Measurements from ENCODE around the gene DEPP1.

The DEPP1 gene

DNA sequence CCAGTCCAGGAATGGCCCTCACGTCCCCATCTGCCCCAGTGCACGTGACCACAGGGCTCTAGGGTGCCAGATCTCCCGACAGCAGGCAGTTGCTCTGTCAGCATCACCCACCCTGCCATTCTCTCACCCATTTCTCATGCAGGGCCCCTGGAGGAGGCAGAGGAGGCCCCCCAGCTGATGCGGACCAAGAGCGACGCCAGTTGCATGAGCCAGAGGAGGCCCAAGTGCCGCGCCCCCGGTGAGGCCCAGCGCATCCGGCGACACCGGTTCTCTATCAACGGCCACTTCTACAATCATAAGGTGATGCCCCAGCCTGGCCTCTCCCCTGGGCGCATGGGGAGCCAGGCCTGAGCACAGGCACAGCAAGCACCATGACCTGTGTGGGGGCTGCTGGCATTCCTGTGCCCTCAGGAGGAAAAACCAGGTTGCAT is 6.1 kb upstream of the DEPP1 start:
- no peak overlapping the region for H3K4me2 ChIP-seq
- peaks cover 34% of the 10 kb centered on the region for H3K4me1 ChIP-seq (ENCODE audit: low read depth, poor library complexity, severe bottlenecking)
- no peaks in the 10 kb centered on the region for H3K27me3 ChIP-seq (ENCODE audit: insufficient read depth, low read depth)
- H3K27ac ChIP-seq = no peak overlapping the region
- H4K20me1 ChIP-seq (ENCODE audit: insufficient read depth) = no peaks in the 10 kb centered on the region
- H3K9ac ChIP-seq = no peak overlapping the region
- peaks cover 6% of the 10 kb centered on the region; the same call in 1 of the 2 replicates for H3K36me3 ChIP-seq (ENCODE audit: insufficient read depth)
- H2AFZ ChIP-seq (ENCODE audit: low read depth) = no peak overlapping the region
- TF ChIP-seq CTCF (conservative IDR thresholded peaks at IDR 0.05; ENCODE audit: low read depth, low read length) = no peak
- peaks cover 11% of the 10 kb centered on the region; the same call in 1 of the 2 replicates for H3K79me2 ChIP-seq (ENCODE audit: insufficient read depth, low read depth)
- no peak overlapping the region for H3K4me3 ChIP-seq (IDR thresholded peaks at IDR 0.05; ENCODE audit: insufficient read depth, low read depth, low read length)

DNA sequence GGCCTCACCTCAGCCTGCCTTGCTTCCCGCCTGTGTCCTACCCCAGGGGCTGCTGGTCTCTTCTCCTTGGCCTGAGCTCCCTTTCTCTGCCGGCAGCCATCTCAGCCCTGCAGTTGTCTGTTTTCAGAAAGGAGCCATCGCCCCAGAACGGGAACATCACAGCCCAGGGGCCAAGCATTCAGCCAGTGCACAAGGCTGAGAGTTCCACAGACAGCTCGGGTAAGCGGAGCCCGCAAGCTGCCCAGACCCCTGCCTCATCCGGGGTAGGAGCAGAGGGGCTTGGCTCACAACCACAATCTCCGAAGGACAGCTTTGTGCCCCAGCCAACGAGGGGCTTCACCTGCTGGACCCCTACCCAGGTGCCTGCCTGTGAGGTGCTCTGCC is 5.3 kb upstream of the DEPP1 start:
- H4K20me1 ChIP-seq (ENCODE audit: insufficient read depth) = no peaks in the 10 kb centered on the region
- no peak overlapping the region for H3K4me3 ChIP-seq (IDR thresholded peaks at IDR 0.05; ENCODE audit: insufficient read depth, low read depth, low read length)
- H3K27ac ChIP-seq = no peak overlapping the region
- H3K4me1 ChIP-seq (ENCODE audit: low read depth, poor library complexity, severe bottlenecking) = peaks cover 42% of the 10 kb centered on the region
- H3K9ac ChIP-seq = no peak overlapping the region
- no peaks in the 10 kb centered on the region for H3K27me3 ChIP-seq (ENCODE audit: insufficient read depth, low read depth)
- H3K36me3 ChIP-seq (ENCODE audit: insufficient read depth) = peaks cover 6% of the 10 kb centered on the region; the same call in 1 of the 2 replicates
- no peak overlapping the region for H3K4me2 ChIP-seq
- no peak overlapping the region for H2AFZ ChIP-seq (ENCODE audit: low read depth)
- H3K79me2 ChIP-seq (ENCODE audit: insufficient read depth, low read depth) = peaks cover 11% of the 10 kb centered on the region; the same call in 1 of the 2 replicates
- no peak for TF ChIP-seq CTCF (conservative IDR thresholded peaks at IDR 0.05; ENCODE audit: low read depth, low read length)

- Histone ChIP-seq H3K27me3 (ENCODE audit: insufficient read depth, low read depth) (no peaks in the 10 kb centered on the region), H3K27ac (no peak overlapping the region), H3K4me2 (no peak overlapping the region), H3K36me3 (ENCODE audit: insufficient read depth) (peaks cover 6% of the 10 kb centered on the region; the same call in 1 of the 2 replicates), H4K20me1 (ENCODE audit: insufficient read depth) (no peaks in the 10 kb centered on the region), H3K4me1 (ENCODE audit: low read depth, poor library complexity, severe bottlenecking) (peaks cover 48% of the 10 kb centered on the region), H3K9ac (no peak overlapping the region), H3K79me2 (ENCODE audit: insufficient read depth, low read depth) (peaks cover 15% of the 10 kb centered on the region), H2AFZ (ENCODE audit: low read depth) (no peak overlapping the region), H3K4me3 (IDR thresholded peaks at IDR 0.05; ENCODE audit: insufficient read depth, low read depth, low read length) (no peak overlapping the region)
- TF ChIP-seq CTCF (conservative IDR thresholded peaks at IDR 0.05; ENCODE audit: low read depth, low read length) = no peak
Observed at GRCh38 chr10:44983066-44983894, 4.7 kb upstream of the DEPP1 start.

DNA sequence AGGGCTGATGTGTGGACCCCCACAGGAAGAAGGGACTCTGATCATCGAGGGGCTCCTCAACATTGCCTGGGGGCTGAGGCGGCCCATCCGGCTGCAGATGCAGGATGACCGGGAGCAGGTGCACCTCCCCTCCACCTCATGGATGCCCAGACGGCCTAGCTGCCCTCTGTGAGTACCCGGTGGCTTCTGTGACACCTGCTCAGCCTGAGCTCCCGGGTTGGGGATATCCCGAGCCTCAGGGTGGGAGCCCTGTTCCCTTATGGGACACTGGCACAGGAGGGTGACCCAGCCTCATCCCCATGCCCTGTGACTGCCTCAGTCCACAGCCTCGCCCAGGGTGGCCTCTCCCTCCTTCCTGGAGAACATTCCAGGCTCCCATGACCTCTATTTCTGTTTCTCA is 3.9 kb upstream of the DEPP1 start:
- Histone ChIP-seq H3K9ac (no peak overlapping the region), H3K4me1 (ENCODE audit: low read depth, poor library complexity, severe bottlenecking) (peaks cover 51% of the 10 kb centered on the region), H2AFZ (ENCODE audit: low read depth) (no peak overlapping the region), H3K4me3 (IDR thresholded peaks at IDR 0.05; ENCODE audit: insufficient read depth, low read depth, low read length) (no peak overlapping the region), H3K4me2 (no peak overlapping the region), H3K79me2 (ENCODE audit: insufficient read depth, low read depth) (peaks cover 23% of the 10 kb centered on the region), H4K20me1 (ENCODE audit: insufficient read depth) (no peaks in the 10 kb centered on the region), H3K36me3 (ENCODE audit: insufficient read depth) (peaks cover 3% of the 10 kb centered on the region; the same call in 1 of the 2 replicates), H3K27me3 (ENCODE audit: insufficient read depth, low read depth) (no peaks in the 10 kb centered on the region), H3K27ac (no peak overlapping the region)
- no peak for TF ChIP-seq CTCF (conservative IDR thresholded peaks at IDR 0.05; ENCODE audit: low read depth, low read length)

Measured in KMS-11 (cell line).